Measurements from ENCODE around the gene CABP5. TPM values are rescaled to one million over a fixed set of nuclear protein-coding genes. Genes with fewer than 3 reads are reported as not detected.

CABP5 gene
- total and polyA plus RNA-seq, 2 donors (not counting 1 experiment from before 2014, with no cell fraction given): not detected

GRCh38 chr19:48053076-48053475, 9.2 kb upstream of the CABP5 start:
- Histone ChIP-seq H4K20me1 (ENCODE audit: control insufficient read depth, extremely low read depth, insufficient read depth, low read length) (no peaks in the 10 kb centered on the region), H3K27me3 (ENCODE audit: control insufficient read depth, insufficient read depth, low read length) (no peaks in the 10 kb centered on the region), H3K79me2 (ENCODE audit: control insufficient read depth, insufficient read depth, low read length) (no peaks in the 10 kb centered on the region), H3K27ac (ENCODE audit: insufficient read depth, low read length) (no peak overlapping the region), H3K4me2 (ENCODE audit: extremely low read depth, insufficient read depth, low read length) (no peak overlapping the region), H3K9ac (ENCODE audit: insufficient read depth, low read length) (no peak overlapping the region), H3K4me1 (ENCODE audit: control insufficient read depth, extremely low read depth, insufficient read depth, low read length) (no peaks in the 10 kb centered on the region), H3K9me3 (ENCODE audit: control insufficient read depth, insufficient read depth, low read depth, low read length) (no peaks in the 10 kb centered on the region), H3K4me3 (replicated peaks in 1 of 4; ENCODE audit: control extremely low read depth in 1 of 4, insufficient read depth in 1 of 4, low read depth in 3 of 4, low read length in 4 of 4) (no peak overlapping the region), H3K36me3 (ENCODE audit: control insufficient read depth, insufficient read depth, low read length) (no peaks in the 10 kb centered on the region), H2AFZ (ENCODE audit: low read length) (no peak overlapping the region)
- DNase-seq (ENCODE audit: low read depth in 2 of 2): no peak
- no peak for TF ChIP-seq EZH2 (IDR thresholded peaks at IDR 0.05; ENCODE audit: low read length, missing control alignments)
- no peak for TF ChIP-seq CTCF (conservative IDR thresholded peaks at IDR 0.05 in 1 of 2, IDR thresholded peaks at IDR 0.05 in 1 of 2; ENCODE audit: low read depth in 1 of 2, low read length in 2 of 2)

GRCh38 chr19:48051335-48052033, 7.6 kb upstream of the CABP5 start:
- Histone ChIP-seq H3K27me3 (ENCODE audit: control insufficient read depth, insufficient read depth, low read length) (no peaks in the 10 kb centered on the region), H3K9me3 (ENCODE audit: control insufficient read depth, insufficient read depth, low read depth, low read length) (no peaks in the 10 kb centered on the region), H4K20me1 (ENCODE audit: control insufficient read depth, extremely low read depth, insufficient read depth, low read length) (no peaks in the 10 kb centered on the region), H2AFZ (ENCODE audit: low read length) (no peak overlapping the region), H3K79me2 (ENCODE audit: control insufficient read depth, insufficient read depth, low read length) (no peaks in the 10 kb centered on the region), H3K4me1 (ENCODE audit: control insufficient read depth, extremely low read depth, insufficient read depth, low read length) (no peaks in the 10 kb centered on the region), H3K27ac (ENCODE audit: insufficient read depth, low read length) (no peak overlapping the region), H3K36me3 (ENCODE audit: control insufficient read depth, insufficient read depth, low read length) (no peaks in the 10 kb centered on the region), H3K4me3 (replicated peaks in 1 of 4; ENCODE audit: control extremely low read depth in 1 of 4, insufficient read depth in 1 of 4, low read depth in 3 of 4, low read length in 4 of 4) (no peak overlapping the region), H3K4me2 (ENCODE audit: extremely low read depth, insufficient read depth, low read length) (no peak overlapping the region), H3K9ac (ENCODE audit: insufficient read depth, low read length) (no peak overlapping the region)
- TF ChIP-seq CTCF (conservative IDR thresholded peaks at IDR 0.05 in 1 of 2, IDR thresholded peaks at IDR 0.05 in 1 of 2; ENCODE audit: low read depth in 1 of 2, low read length in 2 of 2) (no peak), EZH2 (IDR thresholded peaks at IDR 0.05; ENCODE audit: low read length, missing control alignments) (no peak)
- no peak for DNase-seq (ENCODE audit: low read depth in 2 of 2)

- no peaks in the 10 kb centered on the region for H3K27me3 ChIP-seq (ENCODE audit: control insufficient read depth, insufficient read depth, low read length)
- TF ChIP-seq CTCF (conservative IDR thresholded peaks at IDR 0.05 in 1 of 2, IDR thresholded peaks at IDR 0.05 in 1 of 2; ENCODE audit: low read depth in 1 of 2, low read length in 2 of 2) (no peak), EZH2 (IDR thresholded peaks at IDR 0.05; ENCODE audit: low read length, missing control alignments) (no peak)
- no peak overlapping the region for H2AFZ ChIP-seq (ENCODE audit: low read length)
- H3K4me2 ChIP-seq (ENCODE audit: extremely low read depth, insufficient read depth, low read length): no peak overlapping the region
- no peak overlapping the region for H3K9ac ChIP-seq (ENCODE audit: insufficient read depth, low read length)
- H3K36me3 ChIP-seq (ENCODE audit: control insufficient read depth, insufficient read depth, low read length): no peaks in the 10 kb centered on the region
- no peak overlapping the region for H3K27ac ChIP-seq (ENCODE audit: insufficient read depth, low read length)
- H3K79me2 ChIP-seq (ENCODE audit: control insufficient read depth, insufficient read depth, low read length): no peaks in the 10 kb centered on the region
- no peaks in the 10 kb centered on the region for H3K9me3 ChIP-seq (ENCODE audit: control insufficient read depth, insufficient read depth, low read depth, low read length)
- H4K20me1 ChIP-seq (ENCODE audit: control insufficient read depth, extremely low read depth, insufficient read depth, low read length): no peaks in the 10 kb centered on the region
- H3K4me3 ChIP-seq (replicated peaks in 1 of 4; ENCODE audit: control extremely low read depth in 1 of 4, insufficient read depth in 1 of 4, low read depth in 3 of 4, low read length in 4 of 4): no peak overlapping the region
- no peaks in the 10 kb centered on the region for H3K4me1 ChIP-seq (ENCODE audit: control insufficient read depth, extremely low read depth, insufficient read depth, low read length)
- DNase-seq (ENCODE audit: low read depth in 2 of 2): no peak
These were observed 682 bp upstream of the CABP5 start for GRCh38 chr19:48044561-48044960.
